ENCODE results near the gene FMR1.

The FMR1 gene

GRCh38 chrX:147877726-147878125 is 34.0 kb upstream of the FMR1 start:
- Histone ChIP-seq H3K4me1 (ENCODE audit: control insufficient read depth, insufficient read depth, low read length) (no peaks in the 10 kb centered on the region), H3K4me3 (ENCODE audit: low read depth, low read length) (no peak overlapping the region), H3K27ac (ENCODE audit: extremely low read depth, low read depth, low read length) (no peak overlapping the region), H3K9me3 (ENCODE audit: control insufficient read depth, insufficient read depth, low read depth, low read length) (no peaks in the 10 kb centered on the region), H3K36me3 (ENCODE audit: control insufficient read depth in 2 of 2, insufficient read depth in 1 of 2, low read length in 2 of 2) (no peaks in the 10 kb centered on the region)
- TF ChIP-seq SETDB1 (IDR thresholded peaks at IDR 0.05; ENCODE audit: insufficient read length, low read length) (no peak), ZNF18 (tag by site-specific recombination; IDR thresholded peaks at IDR 0.05) (no peak), ZBTB44 (tag by site-specific recombination; IDR thresholded peaks at IDR 0.05) (no peak), ZNF16 (tag by site-specific recombination; IDR thresholded peaks at IDR 0.05; ENCODE audit: low read depth) (no peak), ZNF394 (tag by site-specific recombination; IDR thresholded peaks at IDR 0.05; ENCODE audit: borderline replicate concordance) (no peak), ZNF544 (tag by site-specific recombination; IDR thresholded peaks at IDR 0.05) (no peak), SP2 (tag by site-specific recombination; IDR thresholded peaks at IDR 0.05) (no peak), RBAK (tag by site-specific recombination; IDR thresholded peaks at IDR 0.05) (no peak), HOXA7 (CRISPR knock-in tag; IDR thresholded peaks at IDR 0.05; ENCODE audit: borderline replicate concordance) (no peak)
- CTCF ChIA-PET: no interaction called here
- POLR2A ChIA-PET: no interaction called here

GRCh38 chrX:147884958-147885357 is 26.8 kb upstream of the FMR1 start:
- no peak overlapping the region for H3K27ac ChIP-seq (ENCODE audit: extremely low read depth, low read depth, low read length)
- H3K4me3 ChIP-seq (ENCODE audit: low read depth, low read length): no peak overlapping the region
- CTCF ChIA-PET: no interaction called here
- no peaks in the 10 kb centered on the region for H3K36me3 ChIP-seq (ENCODE audit: control insufficient read depth in 2 of 2, insufficient read depth in 1 of 2, low read length in 2 of 2)
- TF ChIP-seq ZNF366 (tag by site-specific recombination; conservative IDR thresholded peaks at IDR 0.05): no peak
- TF ChIP-seq ZNF580 (tag by site-specific recombination; IDR thresholded peaks at IDR 0.05): no peak
- no peak for TF ChIP-seq ZNF302 (tag by site-specific recombination; IDR thresholded peaks at IDR 0.05; ENCODE audit: low read depth)
- no peak for TF ChIP-seq TSHZ1 (tag by site-specific recombination; IDR thresholded peaks at IDR 0.05; ENCODE audit: borderline replicate concordance)
- TF ChIP-seq ZBTB1 (tag by site-specific recombination; IDR thresholded peaks at IDR 0.05): no peak
- no peak for TF ChIP-seq ZNF341 (tag by site-specific recombination; IDR thresholded peaks at IDR 0.05; ENCODE audit: low read depth)
- TF ChIP-seq ZBTB26 (tag by site-specific recombination; optimal IDR thresholded peaks at IDR 0.05): no peak
- TF ChIP-seq ZNF274 (IDR thresholded peaks at IDR 0.05; ENCODE audit: low read length): no peak
- TF ChIP-seq ZNF274 (tag by site-specific recombination; IDR thresholded peaks at IDR 0.05; ENCODE audit: borderline replicate concordance): no peak
- TF ChIP-seq GLIS2 (tag by site-specific recombination; IDR thresholded peaks at IDR 0.05): no peak
- TF ChIP-seq SP3 (tag by site-specific recombination; IDR thresholded peaks at IDR 0.05): no peak
- no peak for TF ChIP-seq ZSCAN30 (tag by site-specific recombination; IDR thresholded peaks at IDR 0.05)
- no peak for TF ChIP-seq ZNF138 (tag by site-specific recombination; IDR thresholded peaks at IDR 0.05; ENCODE audit: borderline replicate concordance)
- no peak for TF ChIP-seq YY1 (tag by site-specific recombination; IDR thresholded peaks at IDR 0.05)
- no peaks in the 10 kb centered on the region for H3K4me1 ChIP-seq (ENCODE audit: control insufficient read depth, insufficient read depth, low read length)
- POLR2A ChIA-PET: no interaction called here
- no peaks in the 10 kb centered on the region for H3K9me3 ChIP-seq (ENCODE audit: control insufficient read depth, insufficient read depth, low read depth, low read length)

Data from HEK293 (cell line).